UCSD-AML1 (cell line): ENCODE measurements around the gene DCP1A.

Experiments used
- DNase-seq: peaks from one replicate; lab custom pipeline; 2025; ENCODE audit not compliant: unreplicated experiment; lab: John Stamatoyannopoulos, UW

The DCP1A gene

DNA sequence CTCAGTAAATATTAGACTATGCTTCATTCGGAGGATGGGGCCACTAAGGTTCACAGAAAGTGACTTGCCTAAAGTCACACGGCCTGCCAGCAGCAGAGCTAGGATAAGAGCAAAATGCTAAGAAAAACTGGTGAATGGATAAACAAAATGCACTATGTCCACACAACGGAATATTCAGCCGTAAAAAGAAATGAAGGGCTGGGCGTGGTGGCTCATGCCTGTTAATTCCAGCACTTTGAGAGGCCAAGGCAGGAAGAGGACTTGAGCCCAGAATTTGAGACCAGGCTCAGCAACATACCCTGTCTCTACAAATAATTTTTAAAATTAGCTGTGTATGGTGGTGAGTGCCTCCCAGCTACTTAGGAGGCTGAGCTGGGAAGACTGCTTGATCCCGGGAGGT is 99.2 kb downstream of the DCP1A start:
- DNase-seq: no peak

DNA sequence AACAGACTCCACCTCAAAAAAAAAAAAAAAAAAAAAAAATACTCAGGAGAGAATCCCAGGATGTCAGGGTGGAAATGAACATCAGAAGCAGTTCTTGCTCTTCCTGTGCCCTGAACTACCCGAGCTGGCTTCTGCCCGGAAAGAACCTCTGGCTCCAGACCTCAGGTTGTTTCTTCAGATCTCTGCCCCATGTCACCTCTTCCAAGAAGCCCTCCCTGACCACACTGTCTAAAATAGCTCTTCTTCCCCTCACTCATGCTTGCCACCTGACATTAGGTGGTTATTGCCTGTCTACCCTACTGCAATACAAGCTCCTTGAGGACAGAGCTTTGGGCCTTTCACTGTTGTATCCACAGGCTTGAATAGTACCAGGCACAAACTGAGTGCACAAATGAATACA is 99.7 kb downstream of the DCP1A start:
- no peak for DNase-seq

DNA sequence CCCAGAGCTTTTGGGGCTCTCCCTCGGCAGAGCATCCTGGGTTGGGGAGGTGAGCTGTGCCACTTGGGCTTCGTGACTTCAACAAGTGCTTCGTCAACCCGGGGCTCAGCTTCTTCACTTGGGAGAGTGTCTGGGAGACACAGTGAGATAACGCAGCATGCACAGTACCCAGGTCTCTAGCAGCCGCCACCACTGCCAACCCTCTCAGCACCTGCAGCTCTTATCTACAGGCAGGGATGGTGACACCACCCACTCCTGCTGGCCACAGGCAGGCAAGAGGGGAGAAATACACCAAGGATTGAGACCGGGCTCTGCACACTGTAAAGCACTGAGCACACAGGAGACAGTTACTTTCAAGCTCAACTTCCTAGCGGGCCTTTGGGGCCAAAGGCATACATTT is 103.1 kb downstream of the DCP1A start:
- no peak for DNase-seq

GRCh38 chr3:53243785-53244184 is 103.6 kb downstream of the DCP1A start:
- no peak for DNase-seq

- DNase-seq: no peak
Observed at GRCh38 chr3:53243165-53243564, 104.2 kb downstream of the DCP1A start.

DNA sequence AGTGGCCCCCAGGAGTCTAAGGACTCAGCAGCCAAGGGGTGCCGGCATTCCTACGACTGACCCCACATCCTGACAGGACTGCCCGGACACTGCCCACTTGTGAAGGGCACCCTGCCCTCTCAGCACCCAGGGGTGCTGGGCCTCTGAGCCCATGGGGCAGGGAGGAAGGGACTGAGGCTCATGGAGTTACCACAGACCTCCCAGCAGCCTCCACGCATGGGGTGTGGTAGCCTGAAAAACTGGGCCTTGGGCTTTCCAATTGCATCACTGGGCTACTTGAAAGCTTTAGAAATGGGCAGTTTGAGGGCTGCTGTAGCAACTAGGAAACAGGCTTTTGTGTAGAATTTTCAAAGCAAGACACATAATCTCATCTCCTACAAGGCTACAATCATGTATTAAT is 104.7 kb downstream of the DCP1A start:
- DNase-seq: no peak

- DNase-seq: no peak
Observed at GRCh38 chr3:53242155-53242554, 105.2 kb downstream of the DCP1A start.

- no peak for DNase-seq
Observed at GRCh38 chr3:53240989-53241972, 106.1 kb downstream of the DCP1A start.

GRCh38 chr3:53239800-53240199 is 107.5 kb downstream of the DCP1A start:
- DNase-seq: no peak

DNA sequence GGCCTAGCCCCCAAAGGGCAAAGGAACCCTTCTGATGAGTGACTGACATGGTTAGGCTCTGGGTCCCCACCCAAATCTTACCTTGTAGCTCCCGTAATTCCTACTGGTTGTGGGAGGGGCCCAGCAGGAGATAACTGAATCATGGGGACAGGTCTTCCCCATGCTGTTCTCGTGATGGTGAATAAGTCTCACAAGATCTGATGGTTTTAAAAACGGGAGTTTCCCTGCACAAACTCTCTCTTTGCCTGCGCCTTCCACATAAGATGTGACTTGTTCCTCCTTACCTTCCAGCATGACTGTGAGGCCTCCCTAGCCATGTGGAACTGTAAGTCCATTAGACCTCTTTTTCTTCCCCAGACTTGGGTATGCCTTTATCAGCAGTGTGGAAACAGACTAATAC is 108.5 kb downstream of the DCP1A start:
- DNase-seq: no peak

DNA sequence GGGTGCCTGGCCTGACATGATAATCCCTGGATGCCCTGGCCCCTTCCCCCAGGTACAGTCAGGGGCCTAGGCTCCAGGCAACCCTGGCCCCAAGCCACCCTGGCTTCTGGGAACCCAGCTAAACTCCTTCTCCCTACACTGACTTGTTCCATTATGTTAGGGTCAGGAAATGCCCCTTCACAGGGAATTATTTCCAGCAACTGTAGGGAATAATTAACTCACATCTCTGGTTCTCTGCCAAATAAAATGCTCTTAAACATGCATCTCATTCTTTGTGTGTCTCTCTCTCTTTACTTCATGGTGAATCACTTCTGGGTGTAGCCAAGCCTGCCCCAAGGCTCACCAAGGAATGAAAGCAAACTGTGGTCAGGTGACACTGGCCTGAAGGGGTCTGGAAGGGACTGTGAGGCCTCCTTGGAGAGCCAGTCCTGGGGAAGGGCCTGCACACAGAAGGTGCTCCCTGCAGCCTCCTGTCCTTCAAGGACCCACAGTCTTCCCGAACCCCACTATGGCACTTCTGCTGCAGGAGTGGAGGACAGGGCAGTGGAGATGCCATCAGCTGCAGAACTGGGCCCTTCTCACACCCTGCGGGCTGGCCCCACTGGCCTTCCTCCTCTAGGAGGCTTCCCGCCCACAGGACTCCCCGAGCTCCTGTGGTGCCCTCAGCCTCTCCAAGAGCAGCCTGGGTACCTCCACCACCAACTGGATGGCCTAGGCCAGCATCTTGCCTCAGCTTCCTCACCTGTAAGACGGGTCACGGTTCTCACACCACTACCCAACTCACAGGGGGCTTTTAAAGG is 109.1 kb downstream of the DCP1A start:
- no peak for DNase-seq

- DNase-seq: peak; percentile 82
Observed at GRCh38 chr3:53236112-53236841, 111.1 kb downstream of the DCP1A start.

DNA sequence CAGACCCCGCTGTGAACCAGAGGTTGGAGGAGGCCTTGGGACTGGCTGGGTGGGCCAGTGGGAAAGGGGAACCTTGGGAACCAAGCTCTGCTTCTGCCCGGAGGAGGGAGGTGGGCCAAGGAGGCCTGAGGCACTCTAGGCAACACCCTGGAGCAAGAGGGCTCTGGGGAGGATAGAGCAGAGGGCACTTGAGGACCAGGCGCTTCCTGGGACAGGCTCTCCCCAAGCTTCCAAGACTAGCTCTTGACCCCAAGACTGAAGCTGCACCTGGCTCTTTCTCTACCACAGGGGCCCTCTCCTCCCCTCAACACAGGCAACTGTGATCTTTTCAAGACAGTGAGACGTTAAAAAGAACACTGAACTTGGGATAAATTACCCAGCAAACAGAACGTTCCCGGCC is 111.8 kb downstream of the DCP1A start:
- DNase-seq: no peak

- DNase-seq: no peak
Observed at GRCh38 chr3:53234841-53235232, 112.5 kb downstream of the DCP1A start.

GRCh38 chr3:53234130-53234840 is 113.1 kb downstream of the DCP1A start:
- no peak for DNase-seq
